ENCODE data around the gene NBAS. TPM values are rescaled to one million over a fixed set of nuclear protein-coding genes. Genes with fewer than 3 reads are reported as not detected.

Gene NBAS
- total and polyA plus RNA-seq, 10 of the 15 experiments (the other 5 are each of a cell fraction or from before 2014, with no cell fraction given), result 4.3 to 32.7 (median 20.8) TPM

GRCh38 chr2:15531095-15531854 lies 29.9 kb downstream of the NBAS start:
- Histone ChIP-seq H3K36me3 (ENCODE audit: control insufficient read depth in 2 of 2, insufficient read depth in 2 of 2, low read length in 1 of 2) (peaks cover 0 to 6% of the 10 kb centered on the region in 2 experiments), H3K4me2 (ENCODE audit: control insufficient read depth, insufficient read depth) (no peak overlapping the region), H4K20me1 (ENCODE audit: control insufficient read depth, insufficient read depth) (no peaks in the 10 kb centered on the region), H2AFZ (ENCODE audit: control insufficient read depth, low read depth, low read length) (no peak overlapping the region), H3K9me3 (replicated peaks; ENCODE audit: control insufficient read depth, insufficient read depth, low read length) (no peaks in the 10 kb centered on the region), H3K27me3 (replicated peaks in 1 of 2; ENCODE audit: control insufficient read depth in 2 of 2, insufficient read depth in 2 of 2, low read length in 1 of 2) (no peaks in the 10 kb centered on the region), H3K4me3 (no peak overlapping the region), H3K27ac (ENCODE audit: control insufficient read depth, insufficient read depth) (no peak overlapping the region), H3K4me1 (ENCODE audit: control insufficient read depth, insufficient read depth, low read length) (no peaks in the 10 kb centered on the region), H3K79me2 (ENCODE audit: control insufficient read depth, insufficient read depth, low read length) (no peaks in the 10 kb centered on the region), H3K9ac (ENCODE audit: control insufficient read depth, insufficient read depth, low read length) (no peak overlapping the region)
- no peak for TF ChIP-seq GATAD2B (conservative IDR thresholded peaks at IDR 0.05; ENCODE audit: low read depth)
- TF ChIP-seq ZBTB40 (IDR thresholded peaks at IDR 0.05; ENCODE audit: borderline replicate concordance), result no peak
- no peak for TF ChIP-seq IRF4 (IDR thresholded peaks at IDR 0.05; ENCODE audit: low read depth, low read length)
- TF ChIP-seq SIX5 (IDR thresholded peaks at IDR 0.05; ENCODE audit: low read depth, low read length, severe bottlenecking), result no peak
- no peak for TF ChIP-seq MTA3 (IDR thresholded peaks at IDR 0.05; ENCODE audit: borderline replicate concordance, low read length)
- TF ChIP-seq IRF5 (IDR thresholded peaks at IDR 0.05; ENCODE audit: borderline replicate concordance), result no peak
- no peak for TF ChIP-seq NR2C2 (IDR thresholded peaks at IDR 0.05; ENCODE audit: borderline replicate concordance, control insufficient read depth, insufficient read length, low read depth)
- no peak for TF ChIP-seq ASH2L (IDR thresholded peaks at IDR 0.05; ENCODE audit: borderline replicate concordance, low read depth)
- TF ChIP-seq SRF (IDR thresholded peaks at IDR 0.05; ENCODE audit: low read depth in 2 of 2, low read length in 2 of 2), result no peak
- TF ChIP-seq USF1 (IDR thresholded peaks at IDR 0.05; ENCODE audit: borderline replicate concordance, extremely low read length, insufficient read depth, low read depth, low read length), result no peak
- ChIA-PET RAD21 (ENCODE audit: unreplicated experiment) (no interaction called here), SMC1A (ENCODE audit: uncharacterized antibody, unreplicated experiment) (interaction anchor here (0.7 kb wide), 1 partner anchor 13 kb away, joined by 3 read pairs; no protein-coding TSS in a partner anchor), CTCF (no interaction called here), POLR2A (no interaction called here)
- in situ Hi-C loops (cut with MboI), result no loop called here
- ATAC-seq (no peak), FAIRE-seq (no peak), DNase-seq (ENCODE audit: low read depth, low spot score) (no peak)
- TSS peak; percentile 25 for BruUV-seq (replicated peaks)
- 98% methylated on average over 7 of the region's 7 CpGs for WGBS (ENCODE audit: insufficient coverage, insufficient replicate concordance, low lambda C conversion rate, missing lambda C conversion rate)
- intact Hi-C loops (cut with micrococcal nuclease; ENCODE audit: unreplicated experiment), result no loop called here

All from GM12878 (cell line).